H1 (cell line): ENCODE data around the gene PLXNA4. TPM values are rescaled to one million over a fixed set of nuclear protein-coding genes. Genes with fewer than 3 reads are reported as not detected.

Experiments used
- PHF8 ChIP-seq: fragments of 200-600 bp; sonication (generic); conservative IDR thresholded peaks from 2 replicates; pipeline ENCODE4 v1.7.1; 2012; ENCODE audit warnings: low read depth, mild to moderate bottlenecking, inconsistent platforms, low read length, moderate library complexity
- POLR2A ChIP-seq, 2 experiments: IDR thresholded peaks; 1 replicate in 1 of 2; 2 replicates in 1 of 2; pipeline ENCODE4 v1.6.1; 2011; ENCODE audit warnings: low read depth in 2 of 2, low read length in 2 of 2, mild to moderate bottlenecking in 2 of 2; ENCODE audit errors: control extremely low read depth in 1 of 2
- TEAD4 ChIP-seq: IDR thresholded peaks from 2 replicates; pipeline ENCODE4 v1.6.1; 2012; ENCODE audit warnings: low read depth, low read length, inconsistent platforms, mixed read lengths
- polyA plus RNA-seq, 7 experiments: library from polyadenylated mRNA; depleted of rRNA in 3 of 7; stranded (reverse) in 5 of 7; unstranded in 2 of 7; fragments of >200 nt in 5 of 7; fragments of 200-250 nt in 2 of 7; gene quantifications; 1 replicate in 5 of 7; 2 replicates in 1 of 7; 4 replicates in 1 of 7; pipeline versions ENCODE4 v1.2.1 to v1.2.3, GENCODE V29; 2011 to 2013; ENCODE audit warnings: missing spikeins in 2 of 7, mixed read lengths in 2 of 7
- total RNA-seq: library from RNA; stranded (reverse); fragmentation: NEBNext Ultra II Directional; extraction: Animal tissue kit (Norgen Biotek cat#: 25700); gene quantifications from 2 replicates; pipeline ENCODE4 v1.2.1, GENCODE V29; 2021
- TF ChIP-seq, protein P1 (sequence below): fragments of 300-600 bp; sonication (generic); IDR thresholded peaks from 2 replicates; pipeline ENCODE4 v1.7.1; 2012; ENCODE audit warnings: low read length, moderate library complexity, mild to moderate bottlenecking, inconsistent platforms; ENCODE audit not compliant: insufficient replicate concordance
- TF ChIP-seq, protein P2 (sequence below): IDR thresholded peaks from 2 replicates; pipeline ENCODE4 v1.6.1; 2012; ENCODE audit warnings: inconsistent platforms
- TF ChIP-seq, protein P3 (sequence below): IDR thresholded peaks from 2 replicates; pipeline ENCODE4 v1.6.1; 2011; ENCODE audit warnings: low read length, improper control_type of control experiment

PLXNA4 gene
- total and polyA plus RNA-seq, 2 of the 8 experiments (the other 6 are each of a cell fraction or from before 2014, with no cell fraction given): 0.76 to 0.79 TPM

DNA sequence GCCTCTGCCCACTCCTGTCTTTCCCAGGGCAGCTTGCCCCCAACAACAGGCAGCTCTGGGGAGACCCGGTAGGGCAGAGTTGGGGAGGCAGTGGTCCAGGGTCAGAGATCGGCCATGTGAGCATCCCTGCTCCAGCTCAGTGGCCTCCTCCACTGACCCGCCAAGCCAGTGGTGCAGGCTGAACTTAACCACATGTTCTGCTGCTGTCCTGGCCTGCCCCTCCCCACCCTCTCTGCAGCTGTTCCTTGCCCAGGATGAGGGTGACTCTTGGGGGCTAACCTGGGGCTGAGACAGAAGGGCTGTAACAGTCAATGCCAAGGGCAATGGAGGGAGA, 349.3 kb downstream of the PLXNA4 start (continued):
- TF ChIP-seq, protein P1, sequence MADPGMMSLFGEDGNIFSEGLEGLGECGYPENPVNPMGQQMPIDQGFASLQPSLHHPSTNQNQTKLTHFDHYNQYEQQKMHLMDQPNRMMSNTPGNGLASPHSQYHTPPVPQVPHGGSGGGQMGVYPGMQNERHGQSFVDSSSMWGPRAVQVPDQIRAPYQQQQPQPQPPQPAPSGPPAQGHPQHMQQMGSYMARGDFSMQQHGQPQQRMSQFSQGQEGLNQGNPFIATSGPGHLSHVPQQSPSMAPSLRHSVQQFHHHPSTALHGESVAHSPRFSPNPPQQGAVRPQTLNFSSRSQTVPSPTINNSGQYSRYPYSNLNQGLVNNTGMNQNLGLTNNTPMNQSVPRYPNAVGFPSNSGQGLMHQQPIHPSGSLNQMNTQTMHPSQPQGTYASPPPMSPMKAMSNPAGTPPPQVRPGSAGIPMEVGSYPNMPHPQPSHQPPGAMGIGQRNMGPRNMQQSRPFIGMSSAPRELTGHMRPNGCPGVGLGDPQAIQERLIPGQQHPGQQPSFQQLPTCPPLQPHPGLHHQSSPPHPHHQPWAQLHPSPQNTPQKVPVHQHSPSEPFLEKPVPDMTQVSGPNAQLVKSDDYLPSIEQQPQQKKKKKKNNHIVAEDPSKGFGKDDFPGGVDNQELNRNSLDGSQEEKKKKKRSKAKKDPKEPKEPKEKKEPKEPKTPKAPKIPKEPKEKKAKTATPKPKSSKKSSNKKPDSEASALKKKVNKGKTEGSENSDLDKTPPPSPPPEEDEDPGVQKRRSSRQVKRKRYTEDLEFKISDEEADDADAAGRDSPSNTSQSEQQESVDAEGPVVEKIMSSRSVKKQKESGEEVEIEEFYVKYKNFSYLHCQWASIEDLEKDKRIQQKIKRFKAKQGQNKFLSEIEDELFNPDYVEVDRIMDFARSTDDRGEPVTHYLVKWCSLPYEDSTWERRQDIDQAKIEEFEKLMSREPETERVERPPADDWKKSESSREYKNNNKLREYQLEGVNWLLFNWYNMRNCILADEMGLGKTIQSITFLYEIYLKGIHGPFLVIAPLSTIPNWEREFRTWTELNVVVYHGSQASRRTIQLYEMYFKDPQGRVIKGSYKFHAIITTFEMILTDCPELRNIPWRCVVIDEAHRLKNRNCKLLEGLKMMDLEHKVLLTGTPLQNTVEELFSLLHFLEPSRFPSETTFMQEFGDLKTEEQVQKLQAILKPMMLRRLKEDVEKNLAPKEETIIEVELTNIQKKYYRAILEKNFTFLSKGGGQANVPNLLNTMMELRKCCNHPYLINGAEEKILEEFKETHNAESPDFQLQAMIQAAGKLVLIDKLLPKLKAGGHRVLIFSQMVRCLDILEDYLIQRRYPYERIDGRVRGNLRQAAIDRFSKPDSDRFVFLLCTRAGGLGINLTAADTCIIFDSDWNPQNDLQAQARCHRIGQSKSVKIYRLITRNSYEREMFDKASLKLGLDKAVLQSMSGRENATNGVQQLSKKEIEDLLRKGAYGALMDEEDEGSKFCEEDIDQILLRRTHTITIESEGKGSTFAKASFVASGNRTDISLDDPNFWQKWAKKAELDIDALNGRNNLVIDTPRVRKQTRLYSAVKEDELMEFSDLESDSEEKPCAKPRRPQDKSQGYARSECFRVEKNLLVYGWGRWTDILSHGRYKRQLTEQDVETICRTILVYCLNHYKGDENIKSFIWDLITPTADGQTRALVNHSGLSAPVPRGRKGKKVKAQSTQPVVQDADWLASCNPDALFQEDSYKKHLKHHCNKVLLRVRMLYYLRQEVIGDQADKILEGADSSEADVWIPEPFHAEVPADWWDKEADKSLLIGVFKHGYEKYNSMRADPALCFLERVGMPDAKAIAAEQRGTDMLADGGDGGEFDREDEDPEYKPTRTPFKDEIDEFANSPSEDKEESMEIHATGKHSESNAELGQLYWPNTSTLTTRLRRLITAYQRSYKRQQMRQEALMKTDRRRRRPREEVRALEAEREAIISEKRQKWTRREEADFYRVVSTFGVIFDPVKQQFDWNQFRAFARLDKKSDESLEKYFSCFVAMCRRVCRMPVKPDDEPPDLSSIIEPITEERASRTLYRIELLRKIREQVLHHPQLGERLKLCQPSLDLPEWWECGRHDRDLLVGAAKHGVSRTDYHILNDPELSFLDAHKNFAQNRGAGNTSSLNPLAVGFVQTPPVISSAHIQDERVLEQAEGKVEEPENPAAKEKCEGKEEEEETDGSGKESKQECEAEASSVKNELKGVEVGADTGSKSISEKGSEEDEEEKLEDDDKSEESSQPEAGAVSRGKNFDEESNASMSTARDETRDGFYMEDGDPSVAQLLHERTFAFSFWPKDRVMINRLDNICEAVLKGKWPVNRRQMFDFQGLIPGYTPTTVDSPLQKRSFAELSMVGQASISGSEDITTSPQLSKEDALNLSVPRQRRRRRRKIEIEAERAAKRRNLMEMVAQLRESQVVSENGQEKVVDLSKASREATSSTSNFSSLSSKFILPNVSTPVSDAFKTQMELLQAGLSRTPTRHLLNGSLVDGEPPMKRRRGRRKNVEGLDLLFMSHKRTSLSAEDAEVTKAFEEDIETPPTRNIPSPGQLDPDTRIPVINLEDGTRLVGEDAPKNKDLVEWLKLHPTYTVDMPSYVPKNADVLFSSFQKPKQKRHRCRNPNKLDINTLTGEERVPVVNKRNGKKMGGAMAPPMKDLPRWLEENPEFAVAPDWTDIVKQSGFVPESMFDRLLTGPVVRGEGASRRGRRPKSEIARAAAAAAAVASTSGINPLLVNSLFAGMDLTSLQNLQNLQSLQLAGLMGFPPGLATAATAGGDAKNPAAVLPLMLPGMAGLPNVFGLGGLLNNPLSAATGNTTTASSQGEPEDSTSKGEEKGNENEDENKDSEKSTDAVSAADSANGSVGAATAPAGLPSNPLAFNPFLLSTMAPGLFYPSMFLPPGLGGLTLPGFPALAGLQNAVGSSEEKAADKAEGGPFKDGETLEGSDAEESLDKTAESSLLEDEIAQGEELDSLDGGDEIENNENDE: no peak
- TF ChIP-seq, protein P2, sequence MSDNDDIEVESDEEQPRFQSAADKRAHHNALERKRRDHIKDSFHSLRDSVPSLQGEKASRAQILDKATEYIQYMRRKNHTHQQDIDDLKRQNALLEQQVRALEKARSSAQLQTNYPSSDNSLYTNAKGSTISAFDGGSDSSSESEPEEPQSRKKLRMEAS: no peak
- TF ChIP-seq POLR2A (IDR thresholded peaks at IDR 0.05; ENCODE audit: control extremely low read depth in 1 of 2, low read depth in 2 of 2, low read length in 2 of 2): no peak
- no peak for TF ChIP-seq PHF8
- TF ChIP-seq, protein P3, sequence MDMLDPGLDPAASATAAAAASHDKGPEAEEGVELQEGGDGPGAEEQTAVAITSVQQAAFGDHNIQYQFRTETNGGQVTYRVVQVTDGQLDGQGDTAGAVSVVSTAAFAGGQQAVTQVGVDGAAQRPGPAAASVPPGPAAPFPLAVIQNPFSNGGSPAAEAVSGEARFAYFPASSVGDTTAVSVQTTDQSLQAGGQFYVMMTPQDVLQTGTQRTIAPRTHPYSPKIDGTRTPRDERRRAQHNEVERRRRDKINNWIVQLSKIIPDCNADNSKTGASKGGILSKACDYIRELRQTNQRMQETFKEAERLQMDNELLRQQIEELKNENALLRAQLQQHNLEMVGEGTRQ: no peak
- TF ChIP-seq TEAD4: no peak
